H1 (cell line): ENCODE data around the gene HELT. TPM values are rescaled to one million over a fixed set of nuclear protein-coding genes. Genes with fewer than 3 reads are reported as not detected.
"Not testable (repeated sequence)": the region's sequence is repeated elsewhere in the genome, so short reads cannot be mapped to it uniquely, and the experiment has no call there.

ENCODE experiments used
- CTCF ChIA-PET: fragments of 300-600 bp; sonication (Branson Sonifier 250); formaldehyde crosslinking; loops from one replicate; lab custom pipeline; 2021; ENCODE audit not compliant: partially characterized antibody; lab: Charles Lee
- POLR2A ChIA-PET: fragments of 300-600 bp; sonication (Branson Sonifier 250); formaldehyde crosslinking; loops from one replicate; lab custom pipeline; 2021; ENCODE audit warnings: inconsistent platforms; ENCODE audit not compliant: partially characterized antibody; lab: Charles Lee
- DNase-seq, 2 experiments: peaks; one replicate each; pipeline versions ENCODE4 v3.0.0 to v3.0.0-alpha.2; 2010 to 2022; ENCODE audit warnings: low spot score in 2 of 2, low read depth in 1 of 2, mixed read lengths in 1 of 2
- FAIRE-seq: peaks from 2 replicates; lab custom pipeline; 2011; peaks lifted over from hg19 to GRCh38; lab: Jason Lieb, UNC
- H2AFZ ChIP-seq: 2 replicates; pipeline ENCODE4 v1.8.1; 2012; ENCODE audit warnings: low read length, inconsistent platforms
- H2AK5ac ChIP-seq: 2 replicates; pipeline ENCODE4 v1.6.1; 2013; ENCODE audit warnings: low read depth, low read length
- H2BK120ac ChIP-seq: replicated peaks from 2 replicates; pipeline ENCODE3; 2013; ENCODE audit warnings: low read depth, low read length, inconsistent platforms
- H2BK12ac ChIP-seq: 2 replicates; pipeline ENCODE4 v1.6.1; 2013; ENCODE audit warnings: low read depth, low read length
- H2BK15ac ChIP-seq: 2 replicates; pipeline ENCODE4 v1.6.1; 2013; ENCODE audit warnings: low read length
- H2BK20ac ChIP-seq: 2 replicates; pipeline ENCODE4 v1.6.1; 2013; ENCODE audit warnings: low read length
- H2BK5ac ChIP-seq: 2 replicates; pipeline ENCODE4 v1.6.1; 2013; ENCODE audit warnings: low read depth, low read length
- H3K14ac ChIP-seq: 2 replicates; pipeline ENCODE4 v1.6.1; 2013; ENCODE audit warnings: inconsistent platforms; ENCODE audit not compliant: insufficient read length
- H3K18ac ChIP-seq: 2 replicates; pipeline ENCODE4 v1.6.1; 2013; ENCODE audit warnings: low read length; ENCODE audit errors: extremely low read depth
- H3K23ac ChIP-seq: 2 replicates; pipeline ENCODE4 v1.6.1; 2013; ENCODE audit warnings: inconsistent platforms; ENCODE audit not compliant: insufficient read length
- H3K23me2 ChIP-seq: 2 replicates; pipeline ENCODE4 v1.6.1; 2013; ENCODE audit warnings: low read depth, low read length
- H3K27ac ChIP-seq: 2 replicates; pipeline ENCODE4 v1.6.1; 2011; ENCODE audit warnings: low read depth, low read length, inconsistent platforms
- H3K27me3 ChIP-seq, 4 experiments: replicated peaks in 1 of 4; 1 replicate in 1 of 4; 2 replicates in 3 of 4; pipeline versions ENCODE4 v1.6.1 to v1.8.1; 2011 to 2013; ENCODE audit warnings: low read length in 3 of 4, mild to moderate bottlenecking in 3 of 4, inconsistent platforms in 2 of 4, mixed read lengths in 2 of 4, moderate library complexity in 1 of 4; ENCODE audit not compliant: control insufficient read depth in 3 of 4, insufficient read depth in 3 of 4; ENCODE audit errors: extremely low read depth in 1 of 4
- H3K36me3 ChIP-seq, 4 experiments: 2 replicates each; pipeline versions ENCODE4 v1.6.1 to v1.8.1; 2011 to 2013; ENCODE audit warnings: mild to moderate bottlenecking in 4 of 4, low read length in 3 of 4, moderate library complexity in 2 of 4, control low read depth in 1 of 4, inconsistent platforms in 1 of 4; ENCODE audit not compliant: insufficient read depth in 4 of 4, control insufficient read depth in 2 of 4
- H3K4ac ChIP-seq: replicated peaks from 2 replicates; pipeline ENCODE3; 2013; ENCODE audit warnings: low read length, low read depth, mixed read lengths, inconsistent platforms; ENCODE audit not compliant: insufficient read length
- H3K4me1 ChIP-seq, 4 experiments: replicated peaks in 1 of 4; 1 replicate in 1 of 4; 2 replicates in 3 of 4; pipeline versions ENCODE4 v1.6.1 to v1.8.1; 2011 to 2013; ENCODE audit warnings: low read length in 3 of 4, inconsistent platforms in 2 of 4, mixed read lengths in 1 of 4; ENCODE audit not compliant: insufficient read depth in 4 of 4, control insufficient read depth in 3 of 4
- H3K4me2 ChIP-seq, 2 experiments: 2 replicates each; pipeline versions ENCODE4 v1.6.1 to v1.8.1; 2011 to 2013; ENCODE audit warnings: low read depth in 2 of 2, low read length in 2 of 2, control low read depth in 1 of 2, inconsistent platforms in 1 of 2, mild to moderate bottlenecking in 1 of 2; ENCODE audit not compliant: insufficient read depth in 1 of 2
- H3K4me3 ChIP-seq, 4 experiments: fragments of 200-600, 300-600 bp in 1 of 4; sonication (generic), shearing (Covaris generic), sonication (Bioruptor Twin) in 1 of 4; 2 replicates each; pipeline versions ENCODE4 v1.5.1 to v1.8.1; 2011 to 2016; ENCODE audit warnings: low read length in 4 of 4, low read depth in 3 of 4, control low read depth in 2 of 4, inconsistent platforms in 2 of 4, mild to moderate bottlenecking in 2 of 4, mixed read lengths in 1 of 4, moderate library complexity in 1 of 4; ENCODE audit not compliant: insufficient read depth in 2 of 4; ENCODE audit errors: extremely low read depth in 1 of 4
- H3K56ac ChIP-seq: replicated peaks from 2 replicates; pipeline ENCODE3; 2013; ENCODE audit warnings: low read depth, mild to moderate bottlenecking, mixed read lengths, low read length, inconsistent platforms; ENCODE audit not compliant: insufficient read length
- H3K79me1 ChIP-seq: 2 replicates; pipeline ENCODE4 v1.6.1; 2013; ENCODE audit warnings: low read depth, low read length, control low read depth
- H3K79me2 ChIP-seq, 2 experiments: 2 replicates each; pipeline versions ENCODE4 v1.6.1 to v1.8.1; 2012 to 2013; ENCODE audit warnings: low read length in 2 of 2, mild to moderate bottlenecking in 2 of 2, inconsistent platforms in 1 of 2; ENCODE audit not compliant: insufficient read depth in 2 of 2, control insufficient read depth in 1 of 2
- H3K9ac ChIP-seq, 4 experiments: replicated peaks in 1 of 4; 1 replicate in 1 of 4; 2 replicates in 3 of 4; pipeline versions ENCODE4 v1.6.1 to v1.8.1; 2011 to 2013; ENCODE audit warnings: low read depth in 3 of 4, low read length in 3 of 4, control low read depth in 2 of 4, mild to moderate bottlenecking in 2 of 4, moderate library complexity in 2 of 4, inconsistent platforms in 1 of 4; ENCODE audit errors: extremely low read depth in 1 of 4
- H3K9me3 ChIP-seq, 2 experiments: 2 replicates each; pipeline versions ENCODE4 v1.6.1 to v1.8.1; 2012 to 2013; ENCODE audit warnings: mild to moderate bottlenecking in 2 of 2, moderate library complexity in 2 of 2, control low read depth in 1 of 2, inconsistent platforms in 1 of 2, low read depth in 1 of 2, low read length in 1 of 2, mixed read lengths in 1 of 2; ENCODE audit not compliant: insufficient read depth in 2 of 2
- H4K20me1 ChIP-seq, 2 experiments: replicated peaks in 1 of 2; 2 replicates each; pipeline versions ENCODE3 to v1.8.1; 2011 to 2013; ENCODE audit warnings: inconsistent platforms in 2 of 2, low read length in 2 of 2, mild to moderate bottlenecking in 1 of 2; ENCODE audit not compliant: insufficient read depth in 2 of 2, control insufficient read depth in 1 of 2
- H4K5ac ChIP-seq: 2 replicates; pipeline ENCODE4 v1.6.1; 2013; ENCODE audit warnings: low read length, low read depth, mixed read lengths, inconsistent platforms; ENCODE audit not compliant: insufficient read length
- H4K8ac ChIP-seq: 2 replicates; pipeline ENCODE4 v1.8.0; 2013; ENCODE audit warnings: mild to moderate bottlenecking, moderate library complexity, low read length, inconsistent platforms; ENCODE audit not compliant: insufficient read depth; ENCODE audit errors: extremely low read depth
- H4K91ac ChIP-seq: replicated peaks from 2 replicates; pipeline ENCODE3; 2013; ENCODE audit warnings: low read length, mixed read lengths, inconsistent platforms; ENCODE audit not compliant: insufficient read length
- WGBS, 2 experiments: shearing (Covaris generic) in 1 of 2; methylation state at CpG; one replicate each; pipeline versions ENCODE4 v1.1.6 to v1.1.7; 2013 to 2015; ENCODE audit warnings: low lambda C conversion rate in 2 of 2, mixed read lengths in 2 of 2, inconsistent platforms in 1 of 2, low coverage in 1 of 2, missing lambda C conversion rate in 1 of 2; ENCODE audit not compliant: insufficient replicate concordance in 2 of 2, insufficient coverage in 1 of 2, insufficient read length in 1 of 2; ENCODE audit errors: extremely low coverage in 1 of 2, missing lambda C conversion rate in 1 of 2; 5-methylcytosine and 5-hydroxymethylcytosine counted together
- polyA plus RNA-seq, 7 experiments: library from polyadenylated mRNA; depleted of rRNA in 3 of 7; stranded (reverse) in 5 of 7; unstranded in 2 of 7; fragments of >200 nt in 5 of 7; fragments of 200-250 nt in 2 of 7; gene quantifications; 1 replicate in 5 of 7; 2 replicates in 1 of 7; 4 replicates in 1 of 7; pipeline versions ENCODE4 v1.2.1 to v1.2.3, GENCODE V29; 2011 to 2013; ENCODE audit warnings: missing spikeins in 2 of 7, mixed read lengths in 2 of 7
- total RNA-seq: library from RNA; stranded (reverse); fragmentation: NEBNext Ultra II Directional; extraction: Animal tissue kit (Norgen Biotek cat#: 25700); gene quantifications from 2 replicates; pipeline ENCODE4 v1.2.1, GENCODE V29; 2021

The HELT gene
- total and polyA plus RNA-seq, 2 of the 8 experiments (the other 6 are each of a cell fraction or from before 2014, with no cell fraction given) = 0.32 to 0.35 TPM

- Histone ChIP-seq H3K4me1 (peaks cover 3 to 14% (median 8%) of the 10 kb centered on the region in 4 experiments; a peak in 5 of 7 replicates), H3K9me3 (peaks cover 15 to 17% of the 10 kb centered on the region in 2 experiments)
- H3K9ac ChIP-seq, H4K8ac ChIP-seq, H3K79me2 ChIP-seq, H2BK20ac ChIP-seq, POLR2A ChIA-PET, H2AK5ac ChIP-seq, H2BK120ac ChIP-seq, H3K27ac ChIP-seq, H2BK5ac ChIP-seq, DNase-seq, H3K4me3 ChIP-seq, H3K23ac ChIP-seq, H3K56ac ChIP-seq, H4K91ac ChIP-seq, H3K18ac ChIP-seq, H2AFZ ChIP-seq, H3K36me3 ChIP-seq, H3K79me1 ChIP-seq, H3K14ac ChIP-seq, H2BK12ac ChIP-seq, H4K5ac ChIP-seq, H3K4me2 ChIP-seq, H3K4ac ChIP-seq, H2BK15ac ChIP-seq, H4K20me1 ChIP-seq, H3K27me3 ChIP-seq, H3K23me2 ChIP-seq, FAIRE-seq: not testable (repeated sequence)
- CTCF ChIA-PET = interaction anchor here (2.2 kb wide), 1 partner anchor 44 kb away, joined by 8 read pairs; no protein-coding TSS in a partner anchor
- 95% methylated on average over 5 of the region's 5 CpGs; no CpG with 5 or more reads in 1 of the 2 experiments for WGBS, 2 experiments
Observed at GRCh38 chr4:185051283-185051682, 33.0 kb downstream of the HELT start.
